Colonic mucosa (tissue), 4 donors: Measurements from ENCODE around the gene SPPL3. TPM values are rescaled to one million over a fixed set of nuclear protein-coding genes. Genes with fewer than 3 reads are reported as not detected.

Experiments used
- DNase-seq: peaks from one replicate; pipeline ENCODE4 v3.0.0-alpha.2; 2020
- H3K27ac ChIP-seq: fragments of 200-600 bp; one replicate; pipeline ENCODE4 v1.8.0; 2021
- H3K27me3 ChIP-seq: fragments of 200-600 bp; one replicate; pipeline ENCODE4 v1.8.0; 2021
- H3K36me3 ChIP-seq: fragments of 200-600 bp; one replicate; pipeline ENCODE4 v1.8.0; 2021
- H3K4me1 ChIP-seq: fragments of 200-600 bp; one replicate; pipeline ENCODE4 v1.8.0; 2021; ENCODE audit warnings: mild to moderate bottlenecking
- H3K4me3 ChIP-seq: fragments of 200-600 bp; one replicate; pipeline ENCODE4 v1.8.0; 2021
- H3K9ac ChIP-seq, 2 donors: one replicate each; pipeline ENCODE4 v1.7.0; 2013; ENCODE audit warnings: control low read depth in 2 of 2, low read depth in 2 of 2, low read length in 2 of 2
- H3K9me3 ChIP-seq: fragments of 200-600 bp; one replicate; pipeline ENCODE4 v1.8.0; 2021
- CTCF ChIP-seq: fragments of 200-600 bp; IDR thresholded peaks from one replicate; pipeline ENCODE4 v1.8.0; 2022; ENCODE audit warnings: antibody characterized with exemption, mild to moderate bottlenecking
- intact Hi-C: fragments of 100-400 bp; cut with DNase I; formaldehyde crosslinking; loops from one replicate; pipeline ENCODE4 v1.14.1; 2022
- total RNA-seq, 2 donors: library from RNA; stranded (reverse); fragmentation: NEBNext Ultra II Directional in 1 of 2; extraction: Animal tissue kit (Norgen Biotek cat#: 25700) in 1 of 2; gene quantifications; one replicate each; pipeline ENCODE4 v1.2.1, GENCODE V29; 2021
- donor health status: healthy.
- donor health status: DM: no; HTN: no; CAD: no.
- donor health status: DM: no; HTN: no; CAD: no.

Gene SPPL3
- total RNA-seq, 2 donors from 2014 or later, result 44.7 to 55.2 TPM

- no peak overlapping the region for H3K4me3 ChIP-seq
- no peak overlapping the region for H3K27ac ChIP-seq
- H3K9me3 ChIP-seq, result no peaks in the 10 kb centered on the region
- intact Hi-C loops, result no loop called here
- no peaks in the 10 kb centered on the region for H3K36me3 ChIP-seq
- DNase-seq, result no peak
- no peak for TF ChIP-seq CTCF
- no peak overlapping the region for H3K9ac ChIP-seq
- no peaks in the 10 kb centered on the region for H3K27me3 ChIP-seq
- H3K4me1 ChIP-seq, result peaks cover 9% of the 10 kb centered on the region
These were observed 56.8 kb downstream of the SPPL3 start for GRCh38 chr12:120847392-120847791.

- DNase-seq, result no peak
These were observed 57.4 kb downstream of the SPPL3 start for GRCh38 chr12:120846721-120847120.

GRCh38 chr12:120845696-120846095 lies 58.5 kb downstream of the SPPL3 start:
- H3K36me3 ChIP-seq, result no peaks in the 10 kb centered on the region
- no peaks in the 10 kb centered on the region for H3K9me3 ChIP-seq
- no peak overlapping the region for H3K27ac ChIP-seq
- no peak for TF ChIP-seq CTCF
- H3K4me1 ChIP-seq, result peaks cover 9% of the 10 kb centered on the region
- H3K27me3 ChIP-seq, result no peaks in the 10 kb centered on the region
- H3K4me3 ChIP-seq, result no peak overlapping the region
- intact Hi-C loops, result no loop called here
- no peak for DNase-seq
- no peak overlapping the region for H3K9ac ChIP-seq

More at GRCh38 chr12:120846721-120847120, 57.4 kb downstream of the SPPL3 start:
- no peak overlapping the region for H3K4me3 ChIP-seq
- intact Hi-C loops, result no loop called here
- H3K9me3 ChIP-seq, result no peaks in the 10 kb centered on the region
- no peak overlapping the region for H3K27ac ChIP-seq
- no peak for TF ChIP-seq CTCF
- H3K4me1 ChIP-seq, result peaks cover 9% of the 10 kb centered on the region
- H3K27me3 ChIP-seq, result no peaks in the 10 kb centered on the region
- H3K9ac ChIP-seq, result no peak overlapping the region
- no peaks in the 10 kb centered on the region for H3K36me3 ChIP-seq

GRCh38 chr12:120844768-120845449 lies 59.2 kb downstream of the SPPL3 start:
- H3K27ac ChIP-seq, result no peak overlapping the region
- H3K9ac ChIP-seq, result no peak overlapping the region
- DNase-seq, result no peak
- H3K9me3 ChIP-seq, result no peaks in the 10 kb centered on the region
- H3K4me1 ChIP-seq, result peaks cover 9% of the 10 kb centered on the region
- TF ChIP-seq CTCF, result no peak
- no peaks in the 10 kb centered on the region for H3K36me3 ChIP-seq
- intact Hi-C loops, result no loop called here
- H3K27me3 ChIP-seq, result no peaks in the 10 kb centered on the region
- no peak overlapping the region for H3K4me3 ChIP-seq

- no peak for DNase-seq
- TF ChIP-seq CTCF, result no peak
- H3K27me3 ChIP-seq, result no peaks in the 10 kb centered on the region
- H3K9me3 ChIP-seq, result no peaks in the 10 kb centered on the region
- no peak overlapping the region for H3K4me3 ChIP-seq
- H3K27ac ChIP-seq, result no peak overlapping the region
- intact Hi-C loops, result no loop called here
- H3K4me1 ChIP-seq, result peaks cover 9% of the 10 kb centered on the region
- H3K36me3 ChIP-seq, result no peaks in the 10 kb centered on the region
- H3K9ac ChIP-seq, result no peak overlapping the region
These were observed 59.9 kb downstream of the SPPL3 start for GRCh38 chr12:120844297-120844696.
